OCI-LY7 (cell line): Measurements from ENCODE around the gene SLC35F4. TPM values are rescaled to one million over a fixed set of nuclear protein-coding genes. Genes with fewer than 3 reads are reported as not detected.
"Not testable (repeated sequence)": the region's sequence is repeated elsewhere in the genome, so short reads cannot be mapped to it uniquely, and the experiment has no call there.

ENCODE experiments used
- BruUV-seq: library from RNA; stranded (reverse); fragments of 400-500 nt; replicated peaks from 2 replicates; lab custom pipeline; 2021; lab: Mats Ljungman, UMichigan
- CTCF ChIA-PET: fragments of 300-600 bp; sonication (Branson Sonifier 250); formaldehyde crosslinking; loops from one replicate; lab custom pipeline; 2022; ENCODE audit warnings: antibody characterized with exemption; ENCODE audit not compliant: unreplicated experiment; lab: Charles Lee
- POLR2A ChIA-PET: fragments of 300-600 bp; sonication (Branson Sonifier 250); formaldehyde crosslinking; loops from one replicate; lab custom pipeline; 2022; ENCODE audit warnings: antibody characterized with exemption; lab: Charles Lee
- DNase-seq: peaks from one replicate; pipeline ENCODE4 v3.0.0-alpha.2; 2015; ENCODE audit warnings: low spot score
- H2AFZ ChIP-seq: fragments of 200-600 bp; sonication (generic), shearing (Covaris generic); 2 replicates; pipeline ENCODE4 v1.6.1; 2014; ENCODE audit warnings: mild to moderate bottlenecking, antibody characterized with exemption, low read length, moderate library complexity
- H3K27ac ChIP-seq: fragments of 200-600 bp; sonication (generic); 2 replicates; pipeline ENCODE4 v1.5.1; 2014; ENCODE audit warnings: mixed run types, low read depth, mild to moderate bottlenecking, moderate library complexity, low read length, inconsistent platforms; ENCODE audit not compliant: poor library complexity, severe bottlenecking
- H3K36me3 ChIP-seq: fragments of 200-600 bp; sonication (generic); 2 replicates; pipeline ENCODE4 v1.6.1; 2014; ENCODE audit warnings: mild to moderate bottlenecking, antibody characterized with exemption, low read length, moderate library complexity, mixed read lengths; ENCODE audit not compliant: insufficient read depth
- H3K4me1 ChIP-seq: fragments of 200-600 bp; sonication (generic); 2 replicates; pipeline ENCODE4 v1.5.1; 2014; ENCODE audit warnings: mild to moderate bottlenecking, low read length; ENCODE audit not compliant: insufficient read depth, poor library complexity, severe bottlenecking
- H3K4me2 ChIP-seq: fragments of 200-600 bp; sonication (generic); 2 replicates; pipeline ENCODE4 v1.6.1; 2014; ENCODE audit warnings: mild to moderate bottlenecking, low read length
- H3K4me3 ChIP-seq: fragments of 200-600 bp; sonication (generic); 2 replicates; pipeline ENCODE4 v1.5.1; 2014; ENCODE audit warnings: mild to moderate bottlenecking, low read depth, low read length; ENCODE audit not compliant: poor library complexity, severe bottlenecking
- H3K79me2 ChIP-seq: fragments of 200-600 bp; sonication (generic); 2 replicates; pipeline ENCODE4 v1.6.1; 2016; ENCODE audit warnings: low read depth, mild to moderate bottlenecking, low read length, moderate library complexity, mixed read lengths; ENCODE audit not compliant: insufficient read depth
- H3K9me2 ChIP-seq: fragments of 200-600 bp; sonication (generic); 2 replicates; pipeline ENCODE4 v1.6.1; 2016; ENCODE audit warnings: mild to moderate bottlenecking, low read length, mixed read lengths; ENCODE audit not compliant: insufficient read depth
- H3K9me3 ChIP-seq: fragments of 200-600 bp; sonication (generic); 2 replicates; pipeline ENCODE4 v1.6.1; 2014; ENCODE audit warnings: mild to moderate bottlenecking, mixed run types, low read length, mixed read lengths
- H4K20me1 ChIP-seq: fragments of 200-600 bp; sonication (generic); 2 replicates; pipeline ENCODE4 v1.6.1; 2014; ENCODE audit warnings: mild to moderate bottlenecking, antibody characterized with exemption, low read length, moderate library complexity, mixed read lengths; ENCODE audit not compliant: insufficient read depth
- CTCF ChIP-seq: fragments of 200-600 bp; sonication (generic); conservative IDR thresholded peaks from 2 replicates; pipeline ENCODE4 v1.5.1; 2014; ENCODE audit warnings: mild to moderate bottlenecking, antibody characterized with exemption, low read length, moderate library complexity, mixed read lengths
- EZH2phosphoT487 ChIP-seq: fragments of 200-600 bp; sonication (generic); IDR thresholded peaks from 2 replicates; pipeline ENCODE4 v1.6.1; 2018; ENCODE audit warnings: low read depth, borderline replicate concordance, mild to moderate bottlenecking, mixed run types, antibody characterized with exemption, low read length, moderate library complexity, mixed read lengths
- intact Hi-C: fragments of 100-400 bp; cut with micrococcal nuclease; formaldehyde crosslinking; loops from one replicate; pipeline ENCODE4 v1.10.0; 2022; ENCODE audit not compliant: unreplicated experiment
- total RNA-seq, 2 experiments: library from RNA; depleted of rRNA in 1 of 2; stranded (reverse); fragments of >200 nt in 1 of 2; shearing (Covaris generic) in 1 of 2; gene quantifications; 2 replicates each; pipeline ENCODE4 v1.2.3, GENCODE V29; 2014 to 2022

SLC35F4 gene
- total RNA-seq, 2 experiments from 2014 or later = not detected

- Histone ChIP-seq H3K4me1 (no peaks in the 10 kb centered on the region), H2AFZ (no peak overlapping the region), H3K79me2 (no peaks in the 10 kb centered on the region), H3K4me2 (no peak overlapping the region), H3K36me3 (no peaks in the 10 kb centered on the region), H3K9me2 (no peaks in the 10 kb centered on the region), H3K27ac (no peak overlapping the region), H3K4me3 (no peak overlapping the region), H4K20me1 (no peaks in the 10 kb centered on the region), H3K9me3 (no peaks in the 10 kb centered on the region)
- BruUV-seq = no TSS peak
- CTCF ChIA-PET = no interaction called here
- no peak for DNase-seq
- POLR2A ChIA-PET = interaction anchor here (0.5 kb wide), 1 partner anchor 1443 kb away, joined by 3 read pairs; no protein-coding TSS in a partner anchor
- TF ChIP-seq CTCF (no peak), EZH2phosphoT487 (no peak)
- intact Hi-C loops = no loop called here
Observed at GRCh38 chr14:57755018-57755521, 110.8 kb downstream of the SLC35F4 start.

- Histone ChIP-seq H3K79me2 (no peaks in the 10 kb centered on the region), H3K27ac (no peak overlapping the region), H3K36me3 (no peaks in the 10 kb centered on the region), H3K4me2 (no peak overlapping the region), H3K4me3 (no peak overlapping the region), H4K20me1 (no peaks in the 10 kb centered on the region), H3K4me1 (no peaks in the 10 kb centered on the region), H3K9me2 (no peaks in the 10 kb centered on the region), H3K9me3 (no peaks in the 10 kb centered on the region), H2AFZ (no peak overlapping the region)
- TF ChIP-seq CTCF (no peak), EZH2phosphoT487 (no peak)
- DNase-seq = no peak
- intact Hi-C loops = no loop called here
- no TSS peak for BruUV-seq
- ChIA-PET CTCF (no interaction called here), POLR2A (no interaction called here)
Observed at GRCh38 chr14:57754527-57754926, 111.4 kb downstream of the SLC35F4 start.

- POLR2A ChIA-PET = interaction anchor here (0.6 kb wide), 1 partner anchor 50 kb away, joined by 3 read pairs; no protein-coding TSS in a partner anchor
- TF ChIP-seq CTCF = no peak
- TF ChIP-seq EZH2phosphoT487 = no peak
- H3K27ac ChIP-seq = no peak overlapping the region
- H4K20me1 ChIP-seq = no peaks in the 10 kb centered on the region
- H3K9me2 ChIP-seq = no peaks in the 10 kb centered on the region
- no peaks in the 10 kb centered on the region for H3K4me1 ChIP-seq
- H3K36me3 ChIP-seq = no peaks in the 10 kb centered on the region
- H3K4me2 ChIP-seq = no peak overlapping the region
- BruUV-seq = no TSS peak
- intact Hi-C loops = no loop called here
- no peak for DNase-seq
- H3K79me2 ChIP-seq = no peaks in the 10 kb centered on the region
- H3K4me3 ChIP-seq = no peak overlapping the region
- H2AFZ ChIP-seq = no peak overlapping the region
- CTCF ChIA-PET = no interaction called here
- H3K9me3 ChIP-seq = no peaks in the 10 kb centered on the region
Observed at GRCh38 chr14:57753821-57754220, 112.1 kb downstream of the SLC35F4 start.

GRCh38 chr14:57752142-57752695, 113.7 kb downstream of the SLC35F4 start:
- H3K9me2 ChIP-seq, H3K9me3 ChIP-seq, H3K36me3 ChIP-seq, POLR2A ChIA-PET, H2AFZ ChIP-seq, H3K4me3 ChIP-seq, H3K4me2 ChIP-seq, DNase-seq, intact Hi-C loops, H4K20me1 ChIP-seq, H3K4me1 ChIP-seq, H3K79me2 ChIP-seq, BruUV-seq, H3K27ac ChIP-seq, CTCF ChIA-PET: not testable (repeated sequence)
